Lung (tissue), 12 donors: ENCODE results near the gene SPATS2. TPM values are rescaled to one million over a fixed set of nuclear protein-coding genes. Genes with fewer than 3 reads are reported as not detected.
"Not testable (repeated sequence)": the region's sequence is repeated elsewhere in the genome, so short reads cannot be mapped to it uniquely, and the experiment has no call there.

Source experiments
- ATAC-seq: fragments of 200-7000 bp; cut with Tn5 transposase; one replicate; pipeline ENCODE4 v1.9.1; 2020; ENCODE audit warnings: moderate number of reproducible peaks; ENCODE audit not compliant: insufficient read depth, low FRiP score
- DNase-seq, 3 donors: peaks; one replicate each; pipeline ENCODE4 v3.0.0-alpha.2; 2013 to 2017
- H3K27ac ChIP-seq, 2 donors: one replicate each; pipeline ENCODE4 v1.5.1; 2013; ENCODE audit warnings: mild to moderate bottlenecking in 2 of 2, moderate library complexity in 2 of 2, control low read depth in 1 of 2, inconsistent platforms in 1 of 2, low read depth in 1 of 2, low read length in 1 of 2
- H3K27me3 ChIP-seq, 3 donors: one replicate each; pipeline ENCODE4 v1.5.1; 2013; ENCODE audit warnings: low read length in 2 of 3; ENCODE audit not compliant: control insufficient read depth in 3 of 3, insufficient read depth in 3 of 3
- H3K36me3 ChIP-seq, 4 donors: one replicate each; pipeline ENCODE4 v1.5.1; 2013; ENCODE audit warnings: low read length in 4 of 4, mild to moderate bottlenecking in 1 of 4, moderate library complexity in 1 of 4; ENCODE audit not compliant: control insufficient read depth in 4 of 4, insufficient read depth in 4 of 4
- H3K4me1 ChIP-seq, 5 donors: one replicate each; pipeline ENCODE4 v1.5.1; 2013; ENCODE audit warnings: low read length in 5 of 5, mild to moderate bottlenecking in 2 of 5, moderate library complexity in 1 of 5; ENCODE audit not compliant: control insufficient read depth in 5 of 5, insufficient read depth in 5 of 5
- H3K4me3 ChIP-seq: one replicate; pipeline ENCODE4 v1.5.1; 2013; ENCODE audit warnings: mild to moderate bottlenecking, control low read depth, moderate library complexity
- H3K9ac ChIP-seq, 2 donors: one replicate each; pipeline ENCODE4 v1.5.1; 2013; ENCODE audit warnings: low read length in 2 of 2, control low read depth in 1 of 2; ENCODE audit not compliant: insufficient read depth in 1 of 2
- H3K9me3 ChIP-seq, 4 donors: one replicate each; pipeline ENCODE4 v1.5.1; 2013; ENCODE audit warnings: low read length in 3 of 4, mild to moderate bottlenecking in 1 of 4, moderate library complexity in 1 of 4; ENCODE audit not compliant: control insufficient read depth in 4 of 4, insufficient read depth in 3 of 4
- WGBS, 2 donors: extraction: QIAGEN DNeasy Blood & Tissue Kit; methylation state at CpG; one replicate each; pipeline ENCODE4 v1.1.7; 2013; 5-methylcytosine and 5-hydroxymethylcytosine counted together
- polyA plus RNA-seq, 2 donors: library from polyadenylated mRNA; stranded (reverse); fragments of 200-250 nt; gene quantifications; one replicate each; pipeline ENCODE4 v1.2.1, GENCODE V29; 2013
- total RNA-seq, 2 donors: library from RNA; depleted of rRNA in 1 of 2; stranded (reverse); fragments of >200 nt in 1 of 2; gene quantifications; one replicate each; pipeline ENCODE4 v1.2.1, GENCODE V29; 2014 to 2021
- TF ChIP-seq, protein P1 (sequence below): IDR thresholded peaks from 2 replicates; pipeline ENCODE4 v1.5.1; 2012; ENCODE audit warnings: mild to moderate bottlenecking; ENCODE audit errors: control extremely low read depth, extremely low read depth
- donor health status: control.
- donor health status: control.
- donor health status: Bipolar disorder and iron deficiency.
- donor health status: healthy.
- donor health status: DM: yes; HTN: yes; CAD: no.

SPATS2 gene
- total and polyA plus RNA-seq, 4 donors: 6.6 to 48.8 (median 10.0) TPM

DNA sequence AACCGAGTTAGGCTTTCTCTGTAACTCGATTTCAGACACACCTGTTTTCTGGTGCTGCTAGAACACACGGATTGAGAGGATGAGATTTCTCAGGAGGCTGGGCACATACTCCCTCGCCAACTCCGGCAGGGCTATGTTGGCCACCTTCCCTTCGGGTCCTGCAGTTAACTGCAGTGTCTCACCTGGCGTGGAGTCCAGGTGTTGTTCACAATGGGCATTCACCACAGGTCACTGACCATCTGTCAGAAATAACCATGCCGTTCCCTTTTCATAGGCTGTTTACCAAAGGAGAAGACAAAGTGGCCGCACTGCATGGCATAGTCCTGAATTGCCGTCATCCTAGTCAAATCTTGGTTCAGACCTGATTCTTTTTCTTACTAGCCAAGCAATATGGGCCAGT lies 166.1 kb downstream of the SPATS2 start:
- Histone ChIP-seq H3K27me3 (peaks cover 0 to 32% (median 22%) of the 10 kb centered on the region in 3 donors), H3K9me3 (no peaks in the 10 kb centered on the region), H3K4me1 (peaks cover 0 to 11% (median 2%) of the 10 kb centered on the region in 5 donors), H3K27ac (no peak overlapping the region), H3K4me3 (no peak overlapping the region), H3K36me3 (peaks cover 0 to 5% (median 0%) of the 10 kb centered on the region in 4 donors), H3K9ac (no peak overlapping the region)
- ATAC-seq: no peak
- TF ChIP-seq, protein P1, sequence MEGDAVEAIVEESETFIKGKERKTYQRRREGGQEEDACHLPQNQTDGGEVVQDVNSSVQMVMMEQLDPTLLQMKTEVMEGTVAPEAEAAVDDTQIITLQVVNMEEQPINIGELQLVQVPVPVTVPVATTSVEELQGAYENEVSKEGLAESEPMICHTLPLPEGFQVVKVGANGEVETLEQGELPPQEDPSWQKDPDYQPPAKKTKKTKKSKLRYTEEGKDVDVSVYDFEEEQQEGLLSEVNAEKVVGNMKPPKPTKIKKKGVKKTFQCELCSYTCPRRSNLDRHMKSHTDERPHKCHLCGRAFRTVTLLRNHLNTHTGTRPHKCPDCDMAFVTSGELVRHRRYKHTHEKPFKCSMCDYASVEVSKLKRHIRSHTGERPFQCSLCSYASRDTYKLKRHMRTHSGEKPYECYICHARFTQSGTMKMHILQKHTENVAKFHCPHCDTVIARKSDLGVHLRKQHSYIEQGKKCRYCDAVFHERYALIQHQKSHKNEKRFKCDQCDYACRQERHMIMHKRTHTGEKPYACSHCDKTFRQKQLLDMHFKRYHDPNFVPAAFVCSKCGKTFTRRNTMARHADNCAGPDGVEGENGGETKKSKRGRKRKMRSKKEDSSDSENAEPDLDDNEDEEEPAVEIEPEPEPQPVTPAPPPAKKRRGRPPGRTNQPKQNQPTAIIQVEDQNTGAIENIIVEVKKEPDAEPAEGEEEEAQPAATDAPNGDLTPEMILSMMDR: no peak
- WGBS, 2 donors: 93 to 96% methylated on average over 10 of the region's 10 CpGs
- DNase-seq: no peak

DNA sequence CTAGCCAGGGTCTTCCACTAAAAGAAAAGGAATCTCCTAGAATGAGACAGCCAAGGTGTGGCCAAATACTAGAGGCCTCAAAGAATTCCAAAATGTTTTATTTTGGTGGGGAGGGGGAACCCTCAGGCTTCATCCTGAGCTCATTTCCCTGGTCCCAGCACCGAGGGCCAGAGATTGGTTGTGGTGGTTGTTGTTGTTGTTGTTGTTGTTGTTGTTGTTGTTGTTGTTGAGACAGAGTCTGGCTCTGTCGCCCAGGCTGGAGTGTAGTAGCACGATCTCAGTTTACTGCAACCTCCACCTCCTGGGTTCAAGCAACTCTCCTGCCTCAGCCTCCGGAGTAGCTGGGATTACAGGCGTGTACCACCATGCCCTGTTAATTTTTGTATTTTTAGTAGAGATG lies 166.9 kb downstream of the SPATS2 start:
- H3K9me3 ChIP-seq, H3K4me3 ChIP-seq, H3K36me3 ChIP-seq, H3K27ac ChIP-seq, DNase-seq, ATAC-seq, H3K9ac ChIP-seq: not testable (repeated sequence)
- WGBS, 2 donors: 80 to 95% methylated on average over 5 of the region's 5 CpGs
- peaks cover 0 to 35% (median 23%) of the 10 kb centered on the region in 3 donors for H3K27me3 ChIP-seq
- H3K4me1 ChIP-seq: peaks cover 0 to 12% (median 2%) of the 10 kb centered on the region in 5 donors

DNA sequence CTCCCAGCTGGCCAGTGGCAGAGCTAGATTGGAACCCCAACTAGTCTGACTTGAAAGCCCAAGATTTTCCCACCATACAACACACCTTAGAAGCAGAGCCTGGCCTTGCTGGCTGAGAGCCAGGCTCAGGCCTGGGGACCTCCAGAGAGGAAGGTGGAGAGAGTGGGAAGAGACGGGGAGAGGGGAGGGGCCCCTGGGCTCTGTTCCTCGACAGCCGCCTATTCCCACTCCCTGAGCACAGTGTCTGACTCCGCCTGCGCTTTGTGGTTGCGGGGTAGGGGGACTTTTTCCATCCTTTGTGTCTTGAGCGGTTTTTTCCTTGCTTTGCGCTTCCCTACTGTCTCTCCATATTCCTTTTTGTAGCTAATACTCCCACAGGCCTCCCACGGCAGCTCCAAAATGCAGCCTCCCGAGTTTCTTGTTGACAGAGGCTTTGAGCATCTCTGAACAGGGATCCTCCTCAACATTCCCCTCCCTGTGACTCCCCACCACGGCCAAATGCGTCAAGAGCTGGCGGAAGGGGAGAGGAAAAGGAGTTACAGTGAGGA lies 167.5 kb downstream of the SPATS2 start:
- no peak overlapping the region for H3K4me3 ChIP-seq
- no peaks in the 10 kb centered on the region for H3K9me3 ChIP-seq
- ATAC-seq: no peak
- peaks cover 0 to 18% (median 2%) of the 10 kb centered on the region in 5 donors for H3K4me1 ChIP-seq
- no peak overlapping the region for H3K27ac ChIP-seq
- peaks cover 0 to 40% (median 27%) of the 10 kb centered on the region in 3 donors for H3K27me3 ChIP-seq
- TF ChIP-seq, protein P1: no peak
- no peak for DNase-seq
- H3K36me3 ChIP-seq: no peaks in the 10 kb centered on the region
- no peak overlapping the region for H3K9ac ChIP-seq
- 75 to 81% methylated on average over 13 of the region's 13 CpGs for WGBS, 2 donors

DNA sequence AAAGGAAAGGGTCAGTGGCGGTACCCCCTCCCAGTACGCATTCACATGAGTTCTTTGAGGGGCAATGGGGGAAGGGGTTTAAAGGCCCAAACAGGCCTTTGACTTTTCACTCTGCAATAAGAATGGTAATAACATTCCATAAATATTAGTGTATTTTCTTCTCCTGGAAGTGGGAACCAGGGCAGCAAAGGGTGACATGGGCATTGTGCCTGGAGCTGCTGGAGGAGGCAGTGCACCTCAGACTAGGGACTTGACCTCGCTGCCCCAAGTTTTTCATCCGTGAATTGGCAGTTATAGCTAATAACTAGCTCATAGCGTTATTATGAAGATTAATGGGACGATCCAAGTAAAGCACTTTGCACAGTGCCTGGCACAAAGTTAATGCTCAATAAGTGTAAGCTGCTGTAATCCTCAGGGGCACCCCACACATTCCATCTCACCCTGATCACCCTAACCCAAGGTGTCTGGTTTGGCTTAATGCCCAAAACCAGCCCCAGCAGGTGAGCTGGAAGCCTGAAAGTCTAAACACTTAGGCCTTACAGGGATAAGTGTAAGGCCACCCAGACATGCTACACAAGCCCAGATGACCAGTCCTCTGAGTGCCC lies 168.8 kb downstream of the SPATS2 start:
- Histone ChIP-seq H3K4me3 (no peak overlapping the region), H3K9me3 (no peaks in the 10 kb centered on the region), H3K4me1 (peaks cover 0 to 22% (median 2%) of the 10 kb centered on the region in 5 donors), H3K9ac (no peak overlapping the region), H3K27ac (no peak overlapping the region), H3K27me3 (peaks cover 0 to 52% (median 32%) of the 10 kb centered on the region in 3 donors), H3K36me3 (no peaks in the 10 kb centered on the region)
- TF ChIP-seq, protein P1: no peak
- no peak for DNase-seq
- 87 to 95% methylated on average over 6 of the region's 6 CpGs for WGBS, 2 donors
- ATAC-seq: no peak
